NCI-H2081 treated with DMSO at 0.1 percent for 48 hours (cell line): ENCODE measurements around the gene TBPL2.
"Not testable (repeated sequence)": the region's sequence is repeated elsewhere in the genome, so short reads cannot be mapped to it uniquely, and the experiment has no call there.

ENCODE experiments used
- DNase-seq: peaks from one replicate; lab custom pipeline; 2025; lab: John Stamatoyannopoulos, UW

Gene TBPL2

GRCh38 chr14:55438066-55438683 is 2.2 kb downstream of the TBPL2 start:
- DNase-seq, result no peak

GRCh38 chr14:55436931-55437330 is 3.5 kb downstream of the TBPL2 start:
- DNase-seq, result no peak

- DNase-seq, result no peak
Measured at GRCh38 chr14:55436519-55436918, 3.9 kb downstream of the TBPL2 start.

- DNase-seq, result no peak
Measured at GRCh38 chr14:55434805-55435174, 5.6 kb downstream of the TBPL2 start.

GRCh38 chr14:55433880-55434804 is 6.3 kb downstream of the TBPL2 start:
- DNase-seq, result no peak

GRCh38 chr14:55432628-55433027 is 7.8 kb downstream of the TBPL2 start:
- DNase-seq, result no peak

- peak; percentile 42 for DNase-seq
Measured at GRCh38 chr14:55430024-55430690, 10.3 kb downstream of the TBPL2 start.

- no peak for DNase-seq
Measured at GRCh38 chr14:55427439-55427838, 13.0 kb downstream of the TBPL2 start.

GRCh38 chr14:55426891-55427290 is 13.5 kb downstream of the TBPL2 start:
- no peak for DNase-seq

GRCh38 chr14:55425091-55425490 is 15.3 kb downstream of the TBPL2 start:
- no peak for DNase-seq

- no peak for DNase-seq
Measured at GRCh38 chr14:55423969-55424368, 16.4 kb downstream of the TBPL2 start.

- DNase-seq, result not testable (repeated sequence)
Measured at GRCh38 chr14:55422338-55422737, 18.1 kb downstream of the TBPL2 start.

GRCh38 chr14:55419663-55420062 is 20.8 kb downstream of the TBPL2 start:
- DNase-seq, result no peak

- no peak for DNase-seq
Measured at GRCh38 chr14:55418411-55418810, 22.0 kb downstream of the TBPL2 start.

- no peak for DNase-seq
Measured at GRCh38 chr14:55417955-55418354, 22.5 kb downstream of the TBPL2 start.

- DNase-seq, result no peak
Measured at GRCh38 chr14:55416866-55417265, 23.6 kb downstream of the TBPL2 start.

- DNase-seq, result no peak
Measured at GRCh38 chr14:55414551-55414950, 25.9 kb downstream of the TBPL2 start.

GRCh38 chr14:55412676-55413075 is 27.7 kb downstream of the TBPL2 start:
- no peak for DNase-seq

GRCh38 chr14:55411426-55412389 is 28.7 kb downstream of the TBPL2 start, which contains the start of gene ATG14:
Gene ATG14, minus strand, starts transcription at chr14:55411830. Its CDS starts 8 bp downstream, at chr14:55411822.
- DNase-seq, result peak; percentile 14

GRCh38 chr14:55410876-55411275 is 29.5 kb downstream of the TBPL2 start:
- DNase-seq, result no peak

GRCh38 chr14:55404173-55404854 is 36.1 kb downstream of the TBPL2 start:
- DNase-seq, result no peak
